BJ (cell line): ENCODE data around the gene KCND1. TPM values are rescaled to one million over a fixed set of nuclear protein-coding genes. Genes with fewer than 3 reads are reported as not detected.

ENCODE experiments used
- CTCF ChIA-PET: fragments of 350-600 bp; formaldehyde crosslinking; extraction: SDS; loops from one replicate; lab custom pipeline; 2021; ENCODE audit warnings: antibody characterized with exemption, inconsistent platforms; lab: Yijun Ruan, JAX
- POLR2A ChIA-PET: fragments of 300-600 bp; sonication (Branson Sonifier 250); formaldehyde crosslinking; extraction: SDS; loops from one replicate; lab custom pipeline; 2021; ENCODE audit warnings: antibody characterized with exemption; lab: Charles Lee
- DNase-seq: peaks from one replicate; pipeline ENCODE4 v3.0.0-alpha.2; 2011; ENCODE audit warnings: low read depth
- H3K27me3 ChIP-seq: 2 replicates; pipeline ENCODE4 v1.6.0; 2011; ENCODE audit warnings: low read length; ENCODE audit not compliant: control insufficient read depth, insufficient read depth
- H3K36me3 ChIP-seq: 2 replicates; pipeline ENCODE4 v1.5.1; 2011; ENCODE audit warnings: low read length; ENCODE audit not compliant: control insufficient read depth, insufficient read depth
- H3K4me3 ChIP-seq: 2 replicates; pipeline ENCODE4 v1.5.1; 2011; ENCODE audit warnings: low read depth, mild to moderate bottlenecking, control low read depth, low read length
- CTCF ChIP-seq: IDR thresholded peaks from 2 replicates; pipeline ENCODE4 v1.5.1; 2011; ENCODE audit warnings: low read depth, mild to moderate bottlenecking, control low read depth, inconsistent platforms, low read length, moderate library complexity; ENCODE audit not compliant: insufficient read depth
- polyA minus RNA-seq: library from RNA; depleted of rRNA, polyadenylated mRNA; stranded (reverse); fragments of >200 nt; gene quantifications from 2 replicates; pipeline ENCODE4 v1.2.3, GENCODE V29; 2011; rRNA and poly(A)+ RNA removed
- polyA plus RNA-seq: library from polyadenylated mRNA; depleted of rRNA; stranded (reverse); fragments of >200 nt; gene quantifications from 2 replicates; pipeline ENCODE4 v1.2.3, GENCODE V29; 2011; rRNA removed

KCND1 gene
- polyA plus RNA-seq: 0.51 and 0.83 TPM in 2 replicates
- 0.66 and 1.0 TPM in 2 replicates for polyA minus RNA-seq

DNA sequence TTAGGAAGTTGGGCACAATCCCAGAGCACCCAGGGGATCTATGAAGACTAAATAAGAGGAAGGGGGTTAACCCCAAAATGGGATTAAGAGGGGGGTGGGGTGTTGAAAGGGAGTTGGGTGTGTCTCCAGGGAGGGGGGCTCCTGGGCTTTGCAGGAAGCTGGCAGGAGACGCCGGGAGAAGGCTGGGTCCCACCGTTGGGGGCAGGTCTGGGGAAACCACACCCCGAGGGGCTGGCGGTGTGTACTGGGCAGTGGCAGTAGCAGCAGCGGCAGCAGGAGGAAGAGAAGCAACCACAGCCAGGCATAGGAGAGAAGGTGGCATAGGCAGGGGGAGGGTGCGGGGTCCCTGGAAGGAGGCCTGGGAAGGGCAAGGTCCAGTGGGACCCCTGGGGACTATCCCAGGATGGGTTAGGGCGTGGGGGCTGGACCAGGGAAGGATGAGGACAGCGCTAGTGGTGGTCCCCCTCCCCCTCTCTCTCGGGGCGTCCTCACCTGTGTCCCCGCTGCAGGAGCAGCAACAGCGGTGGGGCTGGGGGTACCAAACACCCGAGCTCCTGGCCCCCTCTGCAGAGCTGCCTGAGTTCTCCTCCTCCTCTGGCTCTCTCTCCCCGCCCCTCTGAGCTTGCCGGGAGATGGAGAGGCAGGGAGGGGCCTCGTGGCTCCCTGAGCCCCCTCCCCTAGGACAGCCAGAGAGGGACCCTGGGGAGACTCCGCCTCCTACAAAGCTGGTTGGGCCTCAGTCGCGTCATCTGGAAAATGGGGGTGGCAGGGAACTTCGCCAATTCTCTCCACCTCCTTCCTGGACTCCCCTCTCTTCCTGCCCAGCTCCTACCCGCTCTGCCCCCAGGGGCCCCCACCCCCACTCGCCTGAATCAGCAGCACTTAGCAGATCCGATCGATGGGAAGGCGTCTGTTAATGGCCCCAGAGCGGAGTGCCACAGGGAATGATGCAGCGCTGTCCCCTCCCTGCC, at the start of gene KCND1:
Gene KCND1, minus strand, starts transcription at position 596 of the 971 bp plus-strand sequence. CDS start 1,573 bp downstream, outside the sequence.
- no peak for TF ChIP-seq CTCF
- Histone ChIP-seq H3K36me3 (peaks cover 12% of the 10 kb centered on the region), H3K4me3 (peak within 1 kb of the TSS; percentile 38), H3K27me3 (no peaks in the 10 kb centered on the region)
- no peak for DNase-seq
- CTCF ChIA-PET: interaction anchor here (0.6 to 2.2 kb wide), 12 partner anchors 9 to 135 kb away, joined by 3 to 9 read pairs (median 4); partner anchors contain the start of genes OTUD5 and TFE3
- POLR2A ChIA-PET: interaction anchor here (0.5 kb wide), 1 partner anchor 72 kb away, joined by 4 read pairs; the partner anchor contains the start of gene TFE3

GRCh38 chrX:49019599-49020249, 48.1 kb upstream of the KCND1 start:
- TF ChIP-seq CTCF: no peak
- DNase-seq: no peak
- CTCF ChIA-PET: no interaction called here
- Histone ChIP-seq H3K36me3 (no peaks in the 10 kb centered on the region), H3K27me3 (no peaks in the 10 kb centered on the region), H3K4me3 (no peak overlapping the region)
- POLR2A ChIA-PET: no interaction called here

DNA sequence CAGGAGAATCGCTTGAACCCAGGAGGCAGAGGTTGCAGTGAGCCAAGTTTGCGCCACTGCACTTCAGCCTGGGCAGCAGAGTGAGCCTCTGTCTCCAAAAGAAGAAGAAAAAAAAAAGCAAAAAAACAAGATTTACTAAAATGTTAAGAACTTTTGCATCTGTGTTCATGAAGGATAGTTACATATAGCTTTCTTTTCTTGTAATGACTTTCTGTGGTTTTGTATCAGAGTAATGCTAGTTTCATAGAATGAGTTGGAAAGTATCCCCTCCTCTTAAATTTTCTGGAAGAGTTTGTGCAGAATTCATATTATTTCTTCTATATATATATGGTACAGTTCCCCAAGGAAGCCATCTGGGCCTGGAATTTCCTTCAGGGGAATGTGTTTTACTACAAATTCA, 47.4 kb upstream of the KCND1 start:
- ChIA-PET CTCF (no interaction called here), POLR2A (no interaction called here)
- DNase-seq: no peak
- Histone ChIP-seq H3K4me3 (no peak overlapping the region), H3K36me3 (no peaks in the 10 kb centered on the region), H3K27me3 (no peaks in the 10 kb centered on the region)
- TF ChIP-seq CTCF: no peak

DNA sequence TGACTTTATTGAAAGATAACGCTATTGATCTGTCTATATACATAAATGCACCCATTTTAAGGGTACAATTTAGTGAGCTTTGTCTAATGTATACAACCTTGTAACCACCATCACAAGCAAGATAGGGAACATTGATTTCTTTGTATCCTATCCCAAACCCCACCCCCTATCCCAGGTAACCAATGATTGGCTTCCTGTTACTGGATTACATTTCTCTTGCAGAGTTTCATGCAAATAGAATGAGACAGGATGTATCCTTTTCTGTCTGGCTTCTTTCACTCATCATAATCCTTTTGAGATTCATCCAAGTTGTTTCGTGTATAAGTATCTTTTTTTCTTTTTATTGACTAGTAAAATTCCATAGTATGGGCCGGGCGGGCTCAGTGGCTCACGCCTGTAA, 32.1 kb upstream of the KCND1 start:
- no peak for DNase-seq
- Histone ChIP-seq H3K27me3 (no peaks in the 10 kb centered on the region), H3K36me3 (0 out of 2 replicates have a peak, but pooled peaks cover 3% of the 10 kb centered on the region), H3K4me3 (no peak overlapping the region)
- ChIA-PET POLR2A (no interaction called here), CTCF (no interaction called here)
- no peak for TF ChIP-seq CTCF
